Activated T-cell treated with anti-CD3 and anti-CD28 coated beads for 1 hour (primary cell): ENCODE data around the gene GALNT13.

Experiments used
- DNase-seq: peaks from one replicate; pipeline ENCODE4 v3.0.0-alpha.2; 2020; ENCODE audit warnings: low read depth

The GALNT13 gene

DNA sequence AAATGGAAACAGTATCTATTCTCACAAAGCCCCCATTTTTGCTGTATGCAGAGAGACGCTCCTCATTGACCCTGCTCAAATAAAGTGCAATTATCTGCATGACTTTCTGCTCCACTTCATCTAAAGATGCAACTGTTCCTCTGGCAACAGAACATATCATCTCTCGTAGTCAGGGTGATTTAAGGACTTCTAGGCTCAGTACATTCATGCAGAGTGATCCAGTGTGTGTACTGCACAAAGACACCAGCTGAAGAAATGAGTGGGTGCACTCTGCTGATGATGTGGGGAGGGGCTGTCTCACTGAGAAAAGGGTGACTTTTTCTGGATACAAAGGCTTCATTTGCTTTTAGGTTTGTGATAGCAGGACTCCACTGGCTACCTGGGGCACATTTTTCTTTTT is 355.2 kb downstream of the GALNT13 start:
- no peak for DNase-seq

GRCh38 chr2:154228566-154229280 is 357.0 kb downstream of the GALNT13 start:
- DNase-seq: no peak

GRCh38 chr2:154229966-154230365 is 358.2 kb downstream of the GALNT13 start:
- DNase-seq: no peak

- no peak for DNase-seq
Observed at GRCh38 chr2:154231021-154231420, 359.3 kb downstream of the GALNT13 start.

DNA sequence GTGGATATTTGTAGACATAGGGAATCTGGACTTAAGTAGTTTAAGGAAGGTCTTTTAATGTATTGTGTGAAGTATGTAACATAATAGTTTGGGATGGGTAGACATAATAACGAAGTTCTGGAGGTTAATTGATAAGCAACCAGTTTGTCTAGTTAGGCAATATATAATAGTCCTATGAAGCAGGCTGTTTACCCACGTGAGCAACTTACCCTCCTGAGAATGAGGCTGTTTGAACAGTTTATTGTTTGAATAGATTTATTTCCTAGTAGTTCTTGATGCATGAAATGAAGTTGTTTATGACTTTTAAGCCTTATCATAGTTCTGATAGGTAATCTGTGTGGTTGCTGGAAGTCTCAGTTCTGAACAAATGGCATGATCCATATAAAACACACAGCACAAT is 361.5 kb downstream of the GALNT13 start:
- DNase-seq: no peak

- DNase-seq: no peak
Observed at GRCh38 chr2:154238252-154238651, 366.5 kb downstream of the GALNT13 start.

DNA sequence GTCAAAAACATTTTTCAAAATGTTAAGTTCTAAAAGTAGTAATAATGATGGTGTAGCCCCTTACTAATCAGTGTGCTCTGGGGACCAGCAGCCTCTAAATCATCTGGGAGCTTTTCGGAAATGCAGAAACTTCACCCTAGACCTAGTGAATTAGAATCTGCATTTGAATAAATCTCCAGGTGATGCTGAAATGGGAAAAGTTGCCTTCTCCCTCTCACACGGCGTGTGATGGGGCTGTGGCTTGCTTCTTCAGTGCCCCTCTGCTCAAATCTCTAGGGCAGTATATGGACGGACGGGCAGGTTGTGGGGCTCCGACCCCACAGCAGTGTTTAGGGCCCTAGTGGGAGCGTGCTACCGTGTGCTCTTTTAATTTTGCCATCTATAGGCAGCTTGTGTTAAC is 368.6 kb downstream of the GALNT13 start:
- DNase-seq: no peak

- DNase-seq: no peak
Observed at GRCh38 chr2:154240921-154241379, 369.2 kb downstream of the GALNT13 start.

DNA sequence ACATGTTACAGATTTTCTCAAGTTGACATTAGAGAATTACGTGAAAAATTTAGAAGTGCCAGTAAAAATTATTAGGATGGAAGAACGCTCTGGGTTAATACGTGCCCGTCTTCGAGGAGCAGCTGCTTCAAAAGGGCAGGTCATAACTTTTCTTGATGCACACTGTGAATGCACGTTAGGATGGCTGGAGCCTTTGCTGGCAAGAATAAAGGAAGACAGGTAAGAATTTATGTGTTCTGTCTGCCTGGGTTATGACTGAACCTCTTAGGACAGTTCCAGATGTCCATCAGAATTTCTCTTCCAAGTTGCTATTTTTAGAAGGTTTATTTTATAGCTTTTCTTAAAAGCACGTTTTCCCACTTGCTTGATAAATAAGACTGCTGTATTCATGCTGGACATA is 371.0 kb downstream of the GALNT13 start:
- DNase-seq: no peak

DNA sequence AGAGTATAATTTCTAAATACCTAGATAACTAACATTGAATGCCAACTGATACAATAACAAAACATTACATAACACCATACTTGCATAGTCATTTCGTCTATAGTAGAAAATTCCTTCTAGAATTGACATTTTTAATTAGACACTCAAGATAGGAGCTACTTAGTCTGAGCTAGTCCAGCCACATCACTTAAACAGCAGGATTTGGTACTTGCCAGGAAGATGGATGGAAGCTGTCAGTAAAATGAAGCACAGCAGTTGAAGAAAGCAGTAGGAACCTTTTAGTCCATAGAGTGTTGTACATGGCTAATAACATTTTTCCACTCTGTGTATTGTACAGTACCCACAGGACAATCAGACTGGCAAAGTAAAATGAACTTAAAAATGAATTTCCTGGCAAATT is 372.0 kb downstream of the GALNT13 start:
- no peak for DNase-seq

DNA sequence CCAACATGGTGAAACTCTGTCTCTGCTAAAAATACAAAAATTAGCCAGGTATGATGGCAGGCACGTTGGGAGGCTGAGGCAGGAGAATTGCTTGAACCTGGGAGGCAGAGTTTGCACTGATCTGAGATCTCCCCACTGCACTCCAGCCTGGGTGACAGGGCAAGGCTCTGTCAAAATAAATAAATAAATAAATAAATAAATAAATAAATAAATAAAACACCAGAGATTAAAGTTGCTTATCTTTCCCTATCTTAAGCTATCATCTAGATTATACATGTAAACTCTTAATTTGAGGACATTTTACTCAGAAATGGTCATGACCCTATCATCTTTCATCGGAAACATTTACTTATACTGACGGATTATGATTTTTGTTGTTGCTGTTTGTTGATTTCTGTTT is 373.2 kb downstream of the GALNT13 start:
- no peak for DNase-seq

GRCh38 chr2:154247503-154247902 is 375.8 kb downstream of the GALNT13 start:
- DNase-seq: no peak

DNA sequence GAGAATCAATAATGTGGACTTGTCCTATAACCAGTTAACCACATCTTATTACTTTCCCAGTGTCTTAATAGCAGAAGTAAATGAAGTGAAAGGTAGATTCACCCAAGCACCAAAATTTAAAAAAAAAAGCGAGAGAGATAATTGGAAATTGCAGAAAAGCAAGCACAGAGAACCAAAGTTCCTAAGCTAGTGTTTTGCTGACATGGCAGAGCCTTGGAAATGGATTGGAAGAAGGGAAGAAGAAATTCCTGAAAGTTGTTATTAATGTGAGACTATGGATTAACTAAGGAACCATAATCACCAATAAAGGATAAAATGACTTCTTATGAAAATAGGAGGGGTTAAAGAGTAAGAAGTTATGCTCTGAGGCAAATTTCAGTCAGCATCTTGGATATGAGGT is 384.4 kb downstream of the GALNT13 start:
- DNase-seq: no peak

GRCh38 chr2:154259030-154259429 is 387.3 kb downstream of the GALNT13 start:
- no peak for DNase-seq

DNA sequence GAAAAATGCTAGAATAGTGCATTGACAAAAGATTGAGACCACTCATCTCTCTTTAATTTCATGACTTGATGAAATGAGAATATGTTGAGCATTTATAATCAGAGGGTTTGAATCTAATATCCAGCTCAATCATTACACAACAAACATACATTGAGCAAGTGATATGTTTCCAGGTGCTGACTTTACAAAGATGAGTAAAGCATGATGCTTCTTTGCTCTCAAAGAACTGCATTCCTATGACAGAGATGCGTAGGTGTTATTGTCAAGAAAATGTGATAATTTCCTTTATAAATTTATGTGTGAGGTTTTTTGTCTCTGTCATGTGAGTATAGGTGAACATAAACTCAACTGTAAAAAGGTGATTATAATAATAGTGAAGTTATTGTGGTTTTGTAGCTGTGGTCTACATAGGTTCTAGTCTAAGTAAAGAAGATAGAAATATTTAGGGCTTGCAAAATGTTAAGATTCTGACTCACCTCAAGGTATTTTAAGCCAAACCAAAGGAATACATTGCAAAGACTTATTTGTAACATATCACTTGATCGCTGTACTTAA is 389.8 kb downstream of the GALNT13 start:
- no peak for DNase-seq

DNA sequence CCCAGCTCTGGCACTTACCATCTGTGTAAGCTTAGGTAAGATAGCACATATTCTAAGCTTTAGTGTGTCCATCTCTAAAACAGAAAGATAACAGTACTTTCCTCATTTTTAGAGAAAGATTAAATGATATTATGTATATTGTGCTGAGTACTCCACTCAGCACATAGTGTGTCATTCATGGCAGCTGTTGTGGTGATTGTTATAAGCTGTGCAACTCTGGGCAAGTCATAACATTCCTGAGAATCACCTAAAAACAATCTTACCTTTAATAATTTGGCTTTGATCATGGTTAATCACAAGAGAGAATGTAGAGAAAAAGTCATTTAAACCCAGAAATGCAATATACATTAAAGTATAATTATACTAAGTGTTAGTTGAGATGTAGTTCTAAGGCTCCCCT is 391.5 kb downstream of the GALNT13 start:
- no peak for DNase-seq

DNA sequence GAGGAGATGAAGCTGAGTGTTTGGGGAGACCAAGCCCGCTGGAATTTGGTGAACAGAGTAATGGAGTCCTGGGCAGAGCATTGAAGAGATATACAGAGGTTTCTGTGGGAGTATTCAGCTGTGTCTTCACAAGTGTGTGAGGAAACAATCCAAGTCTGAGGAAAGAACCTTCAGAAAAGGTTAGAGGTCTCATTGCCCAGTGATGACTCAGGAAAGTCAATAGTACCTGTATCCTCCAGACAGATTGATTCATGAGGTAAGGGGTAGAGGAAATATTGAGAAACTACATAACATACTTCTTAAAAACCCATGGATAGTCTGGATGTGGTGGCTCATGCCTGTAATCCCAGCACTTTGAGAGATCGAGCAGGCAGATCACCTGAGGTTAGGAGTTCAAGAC is 392.3 kb downstream of the GALNT13 start:
- DNase-seq: no peak

DNA sequence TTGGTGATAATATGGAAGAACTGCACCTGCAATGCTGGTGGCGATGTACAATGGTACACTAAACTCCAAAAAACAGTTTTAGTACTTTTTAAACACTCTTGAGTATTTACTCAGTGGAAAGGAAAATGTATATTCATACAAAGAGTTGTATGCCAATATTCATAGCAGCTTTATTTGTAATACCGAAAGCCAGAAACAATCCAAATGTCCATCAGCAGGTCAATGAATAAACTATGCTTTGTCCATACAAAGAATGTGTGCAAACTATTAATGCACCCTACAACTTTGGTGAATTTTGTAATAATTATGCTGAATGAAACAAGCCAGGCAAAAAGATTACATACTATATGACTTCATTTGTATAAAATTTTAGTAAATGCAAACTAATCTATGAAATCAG is 396.3 kb downstream of the GALNT13 start:
- DNase-seq: no peak

DNA sequence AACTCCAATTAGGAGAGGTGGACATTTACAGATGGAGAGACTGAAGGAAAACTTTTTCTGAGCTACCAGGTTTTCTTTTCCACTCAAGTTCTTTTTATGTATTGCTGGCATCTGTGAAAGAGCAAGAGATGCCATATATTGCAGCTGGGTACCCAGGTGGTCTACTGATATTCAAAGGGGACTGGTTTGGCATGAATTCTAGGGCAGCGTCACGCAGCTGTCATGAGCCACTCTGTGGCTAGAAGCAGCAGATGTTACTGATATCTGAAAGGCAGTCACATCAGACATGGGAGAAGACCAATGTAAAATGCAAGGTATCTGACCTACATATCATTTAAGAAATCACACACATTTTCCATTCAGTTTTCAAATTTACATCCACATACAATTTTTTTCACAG is 408.8 kb downstream of the GALNT13 start:
- DNase-seq: no peak

DNA sequence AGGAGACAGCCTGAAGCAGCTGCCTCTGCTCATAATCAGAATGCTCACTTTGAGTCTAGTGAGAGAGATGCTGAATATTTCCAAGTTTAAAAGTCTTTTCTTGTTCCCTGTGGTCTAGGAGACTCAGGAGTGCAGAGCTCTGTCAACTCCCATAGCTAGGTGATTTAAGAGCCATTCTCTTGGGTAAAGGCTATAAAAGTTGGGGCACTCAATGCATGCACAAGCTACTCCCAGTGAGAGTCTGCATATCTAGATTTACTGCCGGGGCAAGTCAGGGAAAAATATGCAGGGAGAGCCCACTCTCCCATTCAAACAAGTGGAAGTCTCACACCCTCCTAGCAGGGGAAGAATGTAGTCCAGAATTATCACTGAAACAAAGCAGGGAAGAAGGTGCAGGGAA is 418.1 kb downstream of the GALNT13 start:
- no peak for DNase-seq

DNA sequence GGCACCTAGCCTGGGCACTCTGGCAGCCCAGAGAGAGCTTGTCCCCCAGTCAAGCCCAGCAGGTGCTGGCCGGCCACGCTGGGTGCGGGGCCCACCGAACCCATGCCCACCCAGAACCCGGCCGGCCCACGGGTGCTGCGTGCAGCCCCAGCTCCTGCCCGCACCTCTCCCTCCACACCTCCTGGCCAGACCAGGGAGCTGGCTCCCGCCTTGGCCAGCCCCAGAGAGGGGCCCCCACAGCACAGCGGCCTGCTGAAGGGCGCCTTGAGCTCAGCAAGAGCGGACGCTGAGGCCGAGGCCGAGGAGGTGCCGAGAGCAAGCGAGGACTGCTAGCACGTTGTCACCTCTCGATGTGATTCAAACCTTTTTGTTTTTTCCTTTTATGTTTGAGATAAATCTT is 419.8 kb downstream of the GALNT13 start:
- DNase-seq: no peak

- no peak for DNase-seq
Observed at GRCh38 chr2:154291927-154292326, 420.2 kb downstream of the GALNT13 start.

GRCh38 chr2:154293864-154294263 is 422.1 kb downstream of the GALNT13 start:
- DNase-seq: no peak
